Measurements from ENCODE around the gene IQCE.

- no peak for TF ChIP-seq RARB (CRISPR knock-in tag; IDR thresholded peaks at IDR 0.05)
- no peak for TF ChIP-seq ZNF565 (CRISPR knock-in tag; conservative IDR thresholded peaks at IDR 0.05; ENCODE audit: low read depth)
- no peak for TF ChIP-seq PATZ1 (CRISPR knock-in tag; IDR thresholded peaks at IDR 0.05; ENCODE audit: borderline replicate concordance)
- no peak for TF ChIP-seq TOX (CRISPR knock-in tag; IDR thresholded peaks at IDR 0.05; ENCODE audit: borderline replicate concordance)
- TF ChIP-seq ARNTL (CRISPR knock-in tag; IDR thresholded peaks at IDR 0.05; ENCODE audit: borderline replicate concordance, low read depth), result no peak
Measured at GRCh38 chr7:2607122-2607922, 48.5 kb downstream of the IQCE start.
